Stimulated activated CD8-positive, alpha-beta memory T cell treated with anti-CD3 and anti-CD28 coated beads, Interleukin-15, amount 100 ng/mL, for 48 hours (primary cell): ENCODE data around the gene MMP10.

Experiments used
- DNase-seq, 2 donors: peaks; one replicate each; pipeline ENCODE4 v3.0.0-alpha.2; 2020; ENCODE audit warnings: low read depth in 2 of 2

MMP10 gene

DNA sequence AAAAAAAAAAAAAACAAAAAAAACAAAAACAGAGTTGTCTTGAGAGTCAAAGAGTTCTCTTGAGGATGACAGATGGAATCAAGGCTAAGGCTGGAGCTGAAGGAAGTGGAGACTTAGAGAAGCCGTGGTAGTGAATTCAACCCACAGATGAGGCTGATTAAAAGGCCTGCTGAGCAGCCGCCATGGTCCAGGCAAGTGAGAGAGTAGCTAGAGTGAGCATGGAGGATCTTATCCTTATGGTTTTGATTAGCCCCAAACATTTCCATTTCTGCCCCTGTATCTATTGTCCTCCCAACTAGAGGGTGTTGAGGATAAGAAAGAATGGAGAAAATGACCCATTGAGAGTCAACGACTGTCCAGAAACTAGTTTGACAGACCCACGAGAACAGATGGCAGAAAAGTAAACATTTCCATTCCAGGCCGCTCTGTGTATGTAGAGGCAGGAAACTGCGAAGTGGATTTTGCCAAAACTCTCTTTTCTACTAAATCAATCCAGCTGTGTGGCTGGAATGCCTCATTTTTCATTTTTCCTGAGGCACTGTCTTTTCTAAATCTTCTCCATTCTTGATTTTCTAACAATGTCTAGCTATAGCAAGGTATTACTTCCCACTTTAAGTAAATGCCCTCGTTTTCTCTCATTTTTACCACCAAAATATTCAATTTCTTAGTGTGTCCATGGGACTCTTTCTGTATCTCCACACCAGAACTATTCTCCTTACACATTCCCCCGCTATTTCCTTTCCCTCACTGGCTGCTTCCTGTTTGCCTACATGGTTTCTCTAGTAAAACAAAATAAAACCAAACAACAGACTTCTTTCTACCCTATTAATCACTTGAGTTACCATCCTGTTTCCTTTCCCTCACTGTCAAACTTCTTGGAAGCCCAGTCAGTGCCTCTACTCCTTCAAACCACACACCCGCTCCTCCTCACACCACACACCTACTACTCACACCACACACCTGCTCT is 50.3 kb downstream of the MMP10 start:
- DNase-seq: no peak

DNA sequence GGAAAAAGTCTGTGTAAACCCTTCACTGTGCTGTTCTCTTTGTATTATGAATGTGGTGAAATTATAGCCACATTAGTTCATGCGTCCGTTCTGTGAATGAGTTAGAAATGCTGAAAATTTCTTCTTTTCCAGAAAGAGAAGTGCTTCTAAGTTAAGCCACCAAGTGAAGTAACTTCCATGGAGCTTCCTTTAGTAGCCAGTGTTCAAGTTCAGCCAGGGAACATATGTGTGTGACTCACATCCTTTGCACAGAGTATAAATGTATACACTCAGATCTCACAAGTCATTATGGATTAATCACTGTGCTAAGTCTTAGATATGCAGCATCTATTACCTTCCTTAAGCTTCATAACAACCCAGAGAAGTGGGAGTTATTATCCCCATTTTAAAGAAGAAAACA is 52.5 kb downstream of the MMP10 start:
- DNase-seq: no peak

DNA sequence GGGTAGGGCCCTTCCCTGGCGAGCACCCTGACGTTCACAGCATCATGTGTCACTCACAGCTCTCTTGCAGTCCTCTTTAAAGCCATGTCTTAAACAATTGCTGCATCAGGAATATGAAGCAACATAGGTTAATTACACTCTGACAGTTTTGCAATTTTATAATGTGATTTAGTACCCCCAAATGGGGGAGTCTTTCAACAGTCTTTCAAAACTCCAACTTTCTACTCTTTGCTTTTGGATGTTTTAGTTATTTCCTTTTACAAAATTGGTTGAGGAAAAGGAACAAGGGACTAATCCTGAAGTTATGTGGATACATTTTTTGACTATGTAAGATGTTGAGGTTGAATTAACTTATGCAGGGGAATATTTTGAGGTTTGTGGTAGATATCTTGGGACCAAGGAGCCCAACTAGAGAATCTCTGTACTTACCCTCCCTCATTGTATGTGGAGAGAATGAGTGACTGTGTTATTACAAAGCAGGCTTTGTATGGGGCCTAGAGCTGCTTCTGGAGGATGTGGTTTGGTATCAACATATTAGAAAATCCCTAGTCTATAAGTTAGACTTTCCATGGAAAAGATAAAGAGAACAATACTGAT is 55.4 kb downstream of the MMP10 start, which contains the start of gene MMP8:
MMP8 (minus strand) TSS at position 51 of the 597 bp plus-strand sequence. CDS start 99 bp downstream, outside the sequence.
- no peak for DNase-seq

DNA sequence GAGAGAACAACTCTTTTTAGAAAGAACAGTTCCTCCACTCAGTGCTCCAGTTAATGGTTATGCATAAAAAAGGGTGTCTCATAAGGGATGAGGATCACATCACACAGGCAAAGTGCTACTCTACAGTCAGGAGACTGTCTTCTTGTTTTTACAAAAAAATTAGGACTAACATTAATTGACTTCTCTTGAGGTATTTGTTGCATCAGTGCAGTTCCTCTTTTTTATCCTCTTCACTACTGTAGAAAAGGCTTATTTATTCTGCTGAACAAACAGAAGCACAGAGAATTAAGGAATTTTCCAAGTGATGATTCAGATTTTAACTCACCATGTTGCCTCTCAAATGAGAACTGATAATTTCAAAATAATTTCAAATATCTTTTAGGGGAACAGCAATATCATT is 57.6 kb downstream of the MMP10 start:
- DNase-seq: no peak
